ENCODE data around the gene EVC2.

Gene EVC2

GRCh38 chr4:5532100-5532499, 176.3 kb downstream of the EVC2 start:
- Histone ChIP-seq H3K4me3 (ENCODE audit: low read length in 2 of 2) (no peak overlapping the region), H3K36me3 (ENCODE audit: control insufficient read depth in 2 of 2, insufficient read depth in 2 of 2, low read length in 2 of 2) (no peaks in the 10 kb centered on the region), H3K27me3 (ENCODE audit: control insufficient read depth in 2 of 2, insufficient read depth in 2 of 2, low read length in 2 of 2) (no peaks in the 10 kb centered on the region), H3K9me3 (ENCODE audit: control insufficient read depth in 2 of 2, low read length in 2 of 2) (peaks cover 2 to 8% of the 10 kb centered on the region in 2 donors), H3K9ac (ENCODE audit: low read depth in 1 of 2, low read length in 2 of 2) (no peak overlapping the region), H3K4me1 (ENCODE audit: control insufficient read depth in 2 of 2, insufficient read depth in 2 of 2, low read length in 2 of 2) (no peaks in the 10 kb centered on the region), H3K27ac (ENCODE audit: low read depth in 2 of 2, low read length in 2 of 2) (no peak overlapping the region)

GRCh38 chr4:5528031-5528436, 180.3 kb downstream of the EVC2 start:
- Histone ChIP-seq H3K27me3 (ENCODE audit: control insufficient read depth in 2 of 2, insufficient read depth in 2 of 2, low read length in 2 of 2) (no peaks in the 10 kb centered on the region), H3K36me3 (ENCODE audit: control insufficient read depth in 2 of 2, insufficient read depth in 2 of 2, low read length in 2 of 2) (no peaks in the 10 kb centered on the region), H3K9me3 (ENCODE audit: control insufficient read depth in 2 of 2, low read length in 2 of 2) (peaks cover 0 to 8% of the 10 kb centered on the region in 2 donors), H3K27ac (ENCODE audit: low read depth in 2 of 2, low read length in 2 of 2) (no peak overlapping the region), H3K9ac (ENCODE audit: low read depth in 1 of 2, low read length in 2 of 2) (no peak overlapping the region), H3K4me1 (ENCODE audit: control insufficient read depth in 2 of 2, insufficient read depth in 2 of 2, low read length in 2 of 2) (no peaks in the 10 kb centered on the region), H3K4me3 (ENCODE audit: low read length in 2 of 2) (no peak overlapping the region)

- Histone ChIP-seq H3K27ac (ENCODE audit: low read depth in 2 of 2, low read length in 2 of 2) (no peak overlapping the region), H3K4me1 (ENCODE audit: control insufficient read depth in 2 of 2, insufficient read depth in 2 of 2, low read length in 2 of 2) (no peaks in the 10 kb centered on the region), H3K9me3 (ENCODE audit: control insufficient read depth in 2 of 2, low read length in 2 of 2) (peaks cover 0 to 8% of the 10 kb centered on the region in 2 donors), H3K36me3 (ENCODE audit: control insufficient read depth in 2 of 2, insufficient read depth in 2 of 2, low read length in 2 of 2) (no peaks in the 10 kb centered on the region), H3K4me3 (ENCODE audit: low read length in 2 of 2) (no peak overlapping the region), H3K9ac (ENCODE audit: low read depth in 1 of 2, low read length in 2 of 2) (no peak overlapping the region), H3K27me3 (ENCODE audit: control insufficient read depth in 2 of 2, insufficient read depth in 2 of 2, low read length in 2 of 2) (no peaks in the 10 kb centered on the region)
These were observed 181.1 kb downstream of the EVC2 start for GRCh38 chr4:5527211-5527610.

- Histone ChIP-seq H3K27ac (ENCODE audit: low read depth in 2 of 2, low read length in 2 of 2) (no peak overlapping the region), H3K9ac (ENCODE audit: low read depth in 1 of 2, low read length in 2 of 2) (no peak overlapping the region), H3K4me1 (ENCODE audit: control insufficient read depth in 2 of 2, insufficient read depth in 2 of 2, low read length in 2 of 2) (no peaks in the 10 kb centered on the region), H3K36me3 (ENCODE audit: control insufficient read depth in 2 of 2, insufficient read depth in 2 of 2, low read length in 2 of 2) (no peaks in the 10 kb centered on the region), H3K27me3 (ENCODE audit: control insufficient read depth in 2 of 2, insufficient read depth in 2 of 2, low read length in 2 of 2) (no peaks in the 10 kb centered on the region), H3K9me3 (ENCODE audit: control insufficient read depth in 2 of 2, low read length in 2 of 2) (peaks cover 0 to 8% of the 10 kb centered on the region in 2 donors), H3K4me3 (ENCODE audit: low read length in 2 of 2) (no peak overlapping the region)
These were observed 182.1 kb downstream of the EVC2 start for GRCh38 chr4:5526080-5526846.

GRCh38 chr4:5524446-5525299, 183.7 kb downstream of the EVC2 start:
- no peak overlapping the region for H3K27ac ChIP-seq (ENCODE audit: low read depth in 2 of 2, low read length in 2 of 2)
- no peaks in the 10 kb centered on the region for H3K27me3 ChIP-seq (ENCODE audit: control insufficient read depth in 2 of 2, insufficient read depth in 2 of 2, low read length in 2 of 2)
- H3K36me3 ChIP-seq (ENCODE audit: control insufficient read depth in 2 of 2, insufficient read depth in 2 of 2, low read length in 2 of 2), result no peaks in the 10 kb centered on the region
- peaks cover 0 to 8% of the 10 kb centered on the region in 2 donors for H3K9me3 ChIP-seq (ENCODE audit: control insufficient read depth in 2 of 2, low read length in 2 of 2)
- no peaks in the 10 kb centered on the region for H3K4me1 ChIP-seq (ENCODE audit: control insufficient read depth in 2 of 2, insufficient read depth in 2 of 2, low read length in 2 of 2)
- no peak overlapping the region for H3K9ac ChIP-seq (ENCODE audit: low read depth in 1 of 2, low read length in 2 of 2)
- H3K4me3 ChIP-seq (ENCODE audit: low read length in 2 of 2), result no peak overlapping the region

- Histone ChIP-seq H3K4me3 (ENCODE audit: low read length in 2 of 2) (no peak overlapping the region), H3K36me3 (ENCODE audit: control insufficient read depth in 2 of 2, insufficient read depth in 2 of 2, low read length in 2 of 2) (no peaks in the 10 kb centered on the region), H3K9me3 (ENCODE audit: control insufficient read depth in 2 of 2, low read length in 2 of 2) (no peaks in the 10 kb centered on the region), H3K27ac (ENCODE audit: low read depth in 2 of 2, low read length in 2 of 2) (no peak overlapping the region), H3K9ac (ENCODE audit: low read depth in 1 of 2, low read length in 2 of 2) (no peak overlapping the region), H3K27me3 (ENCODE audit: control insufficient read depth in 2 of 2, insufficient read depth in 2 of 2, low read length in 2 of 2) (no peaks in the 10 kb centered on the region), H3K4me1 (ENCODE audit: control insufficient read depth in 2 of 2, insufficient read depth in 2 of 2, low read length in 2 of 2) (no peaks in the 10 kb centered on the region)
These were observed 191.0 kb downstream of the EVC2 start for GRCh38 chr4:5517372-5517771.

- no peak overlapping the region for H3K27ac ChIP-seq (ENCODE audit: low read depth in 2 of 2, low read length in 2 of 2)
These were observed 192.7 kb downstream of the EVC2 start for GRCh38 chr4:5515646-5516045.

More at GRCh38 chr4:5515646-5516045, 192.7 kb downstream of the EVC2 start:
- no peaks in the 10 kb centered on the region for H3K9me3 ChIP-seq (ENCODE audit: control insufficient read depth in 2 of 2, low read length in 2 of 2)
- no peak overlapping the region for H3K9ac ChIP-seq (ENCODE audit: low read depth in 1 of 2, low read length in 2 of 2)
- no peaks in the 10 kb centered on the region for H3K4me1 ChIP-seq (ENCODE audit: control insufficient read depth in 2 of 2, insufficient read depth in 2 of 2, low read length in 2 of 2)
- H3K27me3 ChIP-seq (ENCODE audit: control insufficient read depth in 2 of 2, insufficient read depth in 2 of 2, low read length in 2 of 2), result no peaks in the 10 kb centered on the region
- H3K4me3 ChIP-seq (ENCODE audit: low read length in 2 of 2), result no peak overlapping the region
- H3K36me3 ChIP-seq (ENCODE audit: control insufficient read depth in 2 of 2, insufficient read depth in 2 of 2, low read length in 2 of 2), result no peaks in the 10 kb centered on the region
